SK-N-MC (cell line): ENCODE results near the gene DALRD3.

Source experiments
- EZH2 ChIP-seq: fragments of 200-600 bp; sonication (generic); IDR thresholded peaks from one replicate; pipeline ENCODE4 v1.6.1; 2017; ENCODE audit warnings: antibody characterized with exemption
- FOXP2 ChIP-seq: optimal IDR thresholded peaks from 2 replicates; pipeline ENCODE3; 2011; ENCODE audit warnings: mild to moderate bottlenecking, moderate library complexity; ENCODE audit not compliant: insufficient read depth; ENCODE audit errors: extremely low read length, control extremely low read depth
- POLR2AphosphoS5 ChIP-seq: IDR thresholded peaks from 2 replicates; pipeline ENCODE4 v1.6.1; 2012; ENCODE audit warnings: mild to moderate bottlenecking, low read depth, low read length, borderline replicate concordance

- no peak for TF ChIP-seq POLR2AphosphoS5
- no peak for TF ChIP-seq EZH2
- TF ChIP-seq FOXP2 = no peak
Observed at GRCh38 chr3:49024449-49024848, 6.1 kb upstream of the DALRD3 start.
